OCI-LY1 (cell line): ENCODE results near the gene STPG4.

Experiments
- EZH2 ChIP-seq: fragments of 200-600 bp; sonication (generic), shearing (Covaris generic); IDR thresholded peaks from 2 replicates; pipeline ENCODE4 v1.8.0; 2017; ENCODE audit warnings: borderline replicate concordance, mixed run types, mild to moderate bottlenecking, antibody characterized with exemption, low read length, moderate library complexity, mixed read lengths
- TF ChIP-seq, protein P1 (sequence below): fragments of 200-600 bp; sonication (generic), shearing (Covaris generic); IDR thresholded peaks from 2 replicates; pipeline ENCODE4 v1.5.1; 2017; ENCODE audit warnings: mild to moderate bottlenecking, antibody characterized with exemption, low read length, moderate library complexity, mixed read lengths

DNA sequence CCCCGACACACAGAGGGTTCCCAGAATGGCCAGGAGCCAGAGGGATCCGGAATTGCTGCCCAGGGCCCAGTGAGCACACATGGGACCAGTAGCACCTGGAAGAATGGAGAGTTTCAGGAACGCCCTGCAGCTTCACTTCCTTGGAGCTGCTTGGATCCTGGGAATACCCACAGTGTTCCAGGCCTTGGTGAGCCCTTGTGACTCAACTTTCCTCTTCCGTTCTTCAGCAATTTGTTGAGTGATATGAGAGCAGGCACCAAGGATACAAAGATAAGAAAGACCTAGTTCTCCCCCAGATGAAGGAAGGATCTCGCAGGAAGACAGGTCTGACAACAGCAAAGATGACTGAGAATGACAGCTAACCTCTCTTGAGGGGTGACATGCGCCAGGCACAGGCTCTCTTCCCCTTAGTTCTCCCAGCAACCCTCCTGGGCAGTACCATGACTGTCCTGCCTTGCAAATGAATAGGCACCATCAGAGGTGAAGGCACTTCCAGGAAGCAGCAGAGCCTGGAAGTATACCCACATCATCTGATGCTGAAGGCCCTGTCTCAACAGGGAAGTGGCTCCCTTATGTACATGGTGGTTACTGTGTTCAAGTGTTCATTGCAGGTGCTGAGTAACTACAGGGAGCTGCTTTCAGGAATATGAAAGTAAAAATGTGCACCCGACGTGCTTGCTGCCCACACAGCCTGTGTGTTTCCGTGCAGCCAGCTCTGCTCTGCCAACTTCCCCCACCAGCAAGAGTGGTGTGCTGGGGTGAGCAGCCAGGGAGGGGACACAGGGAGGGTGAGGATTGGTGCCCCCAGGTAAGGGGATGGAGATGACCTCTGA lies 116.2 kb downstream of the STPG4 start:
- no peak for TF ChIP-seq EZH2
- TF ChIP-seq, protein P1, sequence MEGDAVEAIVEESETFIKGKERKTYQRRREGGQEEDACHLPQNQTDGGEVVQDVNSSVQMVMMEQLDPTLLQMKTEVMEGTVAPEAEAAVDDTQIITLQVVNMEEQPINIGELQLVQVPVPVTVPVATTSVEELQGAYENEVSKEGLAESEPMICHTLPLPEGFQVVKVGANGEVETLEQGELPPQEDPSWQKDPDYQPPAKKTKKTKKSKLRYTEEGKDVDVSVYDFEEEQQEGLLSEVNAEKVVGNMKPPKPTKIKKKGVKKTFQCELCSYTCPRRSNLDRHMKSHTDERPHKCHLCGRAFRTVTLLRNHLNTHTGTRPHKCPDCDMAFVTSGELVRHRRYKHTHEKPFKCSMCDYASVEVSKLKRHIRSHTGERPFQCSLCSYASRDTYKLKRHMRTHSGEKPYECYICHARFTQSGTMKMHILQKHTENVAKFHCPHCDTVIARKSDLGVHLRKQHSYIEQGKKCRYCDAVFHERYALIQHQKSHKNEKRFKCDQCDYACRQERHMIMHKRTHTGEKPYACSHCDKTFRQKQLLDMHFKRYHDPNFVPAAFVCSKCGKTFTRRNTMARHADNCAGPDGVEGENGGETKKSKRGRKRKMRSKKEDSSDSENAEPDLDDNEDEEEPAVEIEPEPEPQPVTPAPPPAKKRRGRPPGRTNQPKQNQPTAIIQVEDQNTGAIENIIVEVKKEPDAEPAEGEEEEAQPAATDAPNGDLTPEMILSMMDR, result no peak
